Measurements from ENCODE around the gene ITGB2.

Gene ITGB2

GRCh38 chr21:44955141-44955797 is 34.6 kb upstream of the ITGB2 start:
- DNase-seq = no peak

- DNase-seq = no peak
Measured at GRCh38 chr21:44954281-44954771, 33.6 kb upstream of the ITGB2 start.

DNA sequence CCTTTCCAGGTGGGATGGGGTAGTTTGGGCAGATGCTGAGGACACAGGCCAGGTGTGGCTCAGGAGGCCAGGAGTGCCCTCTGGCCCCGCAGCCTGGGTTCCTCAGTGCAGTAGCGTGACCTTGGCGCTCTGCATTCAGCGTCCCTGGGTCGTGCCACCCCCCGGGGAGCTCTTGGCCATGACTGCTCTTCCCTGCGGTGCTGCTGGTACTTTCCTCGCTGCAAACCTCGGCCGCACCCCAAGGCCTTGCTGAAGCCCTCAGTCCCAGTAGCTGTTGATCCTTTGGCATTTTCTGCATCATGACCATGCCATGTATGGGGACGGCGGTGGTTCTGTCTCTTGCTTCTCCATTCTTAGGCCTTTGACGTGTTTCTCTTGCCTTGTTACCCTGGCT is 32.9 kb upstream of the ITGB2 start:
- no peak for DNase-seq

DNA sequence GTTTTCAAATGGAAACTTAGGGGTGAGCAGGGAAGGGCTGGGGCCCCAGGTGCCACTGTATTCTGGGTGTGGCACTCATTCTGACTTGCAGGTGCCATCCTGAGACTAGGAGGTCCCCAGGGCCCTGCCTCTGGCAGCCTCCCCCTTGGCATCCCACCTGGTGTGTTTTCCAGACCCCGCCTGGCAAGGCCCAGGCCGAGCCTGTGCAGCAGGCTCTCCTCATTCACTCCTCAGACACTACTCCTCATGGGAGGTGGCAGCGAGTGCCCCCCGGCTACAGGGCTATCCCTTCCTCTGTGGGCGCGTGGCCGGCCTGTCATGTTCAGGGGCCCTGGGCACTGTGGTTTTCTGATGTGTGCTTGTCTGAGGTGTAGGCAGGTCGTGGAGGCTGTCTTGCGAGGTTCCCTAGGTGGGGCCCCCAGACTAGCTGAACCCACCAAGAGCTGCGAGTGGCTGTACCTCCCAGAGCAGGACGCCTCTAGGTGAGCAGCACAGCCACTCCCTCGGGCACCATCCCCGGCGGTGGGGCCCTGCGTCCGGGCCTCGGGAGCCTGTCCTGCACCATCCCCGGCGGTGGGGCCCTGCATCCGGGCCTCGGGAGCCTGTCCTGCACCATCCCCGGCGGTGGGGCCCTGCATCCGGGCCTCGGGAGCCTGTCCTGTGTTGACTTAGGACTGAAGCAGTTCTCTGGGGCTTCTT is 32.4 kb upstream of the ITGB2 start:
- DNase-seq = no peak

GRCh38 chr21:44952116-44952928 is 31.6 kb upstream of the ITGB2 start:
- no peak for DNase-seq

GRCh38 chr21:44951186-44951915 is 30.7 kb upstream of the ITGB2 start:
- DNase-seq = no peak

DNA sequence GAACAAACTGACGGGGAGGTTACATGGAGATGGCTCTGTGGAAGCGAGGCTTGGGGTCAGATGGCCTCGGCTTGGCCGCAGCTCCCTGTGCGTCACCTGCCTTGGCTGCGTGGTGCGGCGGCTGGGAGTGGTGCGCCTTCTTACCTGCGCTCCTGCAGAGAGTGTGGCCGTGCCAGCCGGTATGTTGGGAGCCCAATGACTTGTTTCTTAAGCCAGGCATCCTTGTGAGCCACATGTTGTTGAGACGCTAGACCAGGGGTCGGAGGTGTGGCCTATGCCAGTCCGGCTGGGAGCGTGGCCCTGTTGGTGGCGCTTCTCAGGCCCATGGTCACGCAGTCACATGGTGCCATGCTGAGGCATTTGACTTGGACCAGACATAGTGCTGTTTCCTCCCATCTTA is 29.7 kb upstream of the ITGB2 start:
- DNase-seq = no peak

DNA sequence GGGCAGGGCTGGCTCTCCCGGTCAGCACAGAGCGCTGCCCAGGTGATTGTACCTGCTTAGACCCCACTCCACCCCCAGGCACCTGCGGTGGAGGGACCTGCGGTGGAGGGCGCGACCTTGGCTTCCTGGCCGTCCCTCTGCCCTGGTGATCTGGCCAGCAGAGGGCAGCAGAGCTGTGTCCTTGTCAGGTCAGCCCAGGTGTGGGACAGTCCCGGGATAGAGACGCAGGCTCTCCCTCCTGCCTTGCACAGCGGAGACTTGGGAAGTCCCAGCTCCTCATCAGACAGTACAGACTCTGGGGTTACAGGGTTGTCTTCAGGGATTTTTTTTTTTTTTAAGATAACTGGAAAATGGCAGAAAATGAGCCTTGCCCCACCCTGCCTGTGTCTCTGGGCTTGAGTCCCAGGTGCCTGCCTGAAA is 29.1 kb upstream of the ITGB2 start:
- peak; percentile 65 for DNase-seq

- DNase-seq = no peak
Measured at GRCh38 chr21:44949161-44949778, 28.6 kb upstream of the ITGB2 start.

GRCh38 chr21:44948426-44949120 is 27.9 kb upstream of the ITGB2 start:
- DNase-seq = no peak

- no peak for DNase-seq
Measured at GRCh38 chr21:44947930-44948331, 27.2 kb upstream of the ITGB2 start.

GRCh38 chr21:44947111-44947929 is 26.6 kb upstream of the ITGB2 start:
- DNase-seq = no peak

DNA sequence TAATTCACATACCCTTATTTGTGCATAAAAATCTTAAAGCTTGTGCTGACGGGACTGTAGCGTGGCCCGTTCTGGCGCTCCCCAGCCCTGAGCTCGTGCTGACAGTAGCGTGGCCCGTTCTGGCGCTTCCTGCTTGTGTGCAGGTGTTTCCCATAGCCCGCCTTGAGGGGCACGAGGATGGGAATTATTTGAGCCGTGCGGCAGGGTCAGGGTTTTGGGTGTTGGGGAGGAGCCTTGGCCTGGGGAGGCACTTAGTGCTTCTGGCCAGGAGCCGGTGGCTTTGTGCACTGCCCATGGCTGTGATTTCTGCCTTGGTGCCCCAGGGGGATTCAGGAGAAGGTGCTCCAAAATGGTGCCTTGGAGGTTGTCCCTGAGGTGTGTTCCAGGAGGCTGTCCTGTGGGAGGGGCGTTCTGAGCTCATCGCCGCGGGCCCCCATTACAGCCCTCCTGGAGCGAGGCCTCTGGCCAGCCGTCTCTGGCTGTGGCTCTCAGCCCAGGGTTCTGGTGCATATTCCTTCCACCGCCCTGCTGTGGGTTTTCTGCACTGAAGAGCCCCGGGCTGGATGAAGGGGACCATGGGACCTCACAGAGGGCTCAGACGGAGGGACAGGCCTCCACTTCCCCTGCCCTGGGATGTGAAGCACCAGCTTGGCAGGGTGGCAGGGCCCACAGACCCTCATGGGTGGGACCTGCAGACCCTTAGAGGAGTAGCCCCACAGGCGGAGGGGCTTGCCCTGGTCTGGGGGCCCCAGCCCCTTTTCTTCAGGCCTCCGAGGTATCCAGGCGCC is 25.7 kb upstream of the ITGB2 start:
- no peak for DNase-seq

GRCh38 chr21:44944596-44944995 is 23.9 kb upstream of the ITGB2 start:
- no peak for DNase-seq

DNA sequence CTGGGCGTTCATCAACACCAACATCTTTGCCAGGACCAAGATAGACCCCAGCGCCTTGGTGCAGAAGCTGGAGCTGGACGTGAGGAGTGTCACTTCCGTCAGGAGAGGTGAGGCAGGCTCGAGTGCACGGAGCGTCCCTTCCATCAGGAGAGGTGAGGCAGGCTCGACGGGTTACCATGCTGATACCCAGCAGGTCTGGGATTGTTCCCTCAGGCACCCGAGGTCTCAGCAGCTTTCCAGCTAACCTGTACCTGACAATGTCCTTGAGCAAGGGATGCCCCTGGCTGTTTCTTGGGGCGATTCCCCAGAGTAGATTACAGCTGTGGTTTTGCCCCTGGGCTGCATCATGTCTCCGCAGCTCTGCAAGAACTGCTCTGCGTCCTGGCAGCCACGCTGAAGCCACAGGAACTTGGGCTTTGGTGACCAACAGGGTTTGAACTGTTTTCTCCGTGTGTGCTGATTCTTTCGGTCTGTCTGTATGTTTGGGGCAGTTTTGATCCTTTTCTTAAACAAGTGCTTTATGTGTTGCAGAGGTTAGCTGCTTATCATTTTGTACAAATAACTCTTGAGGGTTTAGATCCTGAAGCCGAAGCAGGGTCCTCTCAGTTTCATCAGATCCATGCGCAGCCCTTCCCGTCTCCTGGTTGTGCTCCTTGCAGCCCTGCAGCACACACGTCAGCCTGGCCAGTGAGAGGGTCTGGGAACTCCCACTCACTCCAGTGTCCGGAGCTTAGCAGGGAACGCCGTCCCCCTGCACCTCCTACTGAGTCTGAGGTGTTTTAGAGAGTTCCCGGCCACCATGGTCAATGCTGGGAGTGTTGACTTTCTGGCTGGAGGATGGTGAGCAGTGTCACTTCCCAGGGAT is 23.2 kb upstream of the ITGB2 start:
- DNase-seq = no peak

DNA sequence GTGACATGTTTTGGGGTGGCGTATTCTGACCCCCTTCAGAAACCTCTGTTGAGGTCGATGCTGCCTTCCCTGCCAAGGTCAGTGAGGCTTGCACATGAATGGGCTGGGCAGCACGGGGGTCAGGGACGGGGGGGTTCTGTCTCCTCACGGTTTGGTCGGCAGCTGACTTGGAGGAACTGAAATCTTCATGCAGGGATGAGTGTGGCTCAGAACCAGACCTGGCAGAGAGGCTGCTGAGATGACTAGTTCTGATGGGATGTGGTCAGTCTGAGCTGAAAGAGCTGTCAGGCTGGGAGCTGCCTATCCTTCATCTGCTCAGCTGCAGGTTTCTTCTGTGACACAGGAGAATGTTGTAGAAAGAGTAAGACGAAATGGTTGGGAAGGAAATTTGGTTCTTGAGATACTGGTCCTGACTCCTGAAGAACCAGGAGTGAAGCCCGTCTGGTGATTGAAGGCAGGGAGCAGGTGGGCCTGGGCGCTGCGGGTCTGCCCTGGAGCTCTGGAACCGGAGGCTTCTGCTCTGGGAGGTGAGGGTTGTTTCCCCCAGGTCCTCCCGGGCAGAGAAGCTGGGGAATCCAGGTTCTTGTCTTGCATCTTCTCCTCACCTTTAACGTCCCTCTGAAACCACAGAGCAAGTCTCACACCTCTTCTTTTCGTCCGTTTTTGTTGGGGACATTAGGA is 22.4 kb upstream of the ITGB2 start:
- no peak for DNase-seq

DNA sequence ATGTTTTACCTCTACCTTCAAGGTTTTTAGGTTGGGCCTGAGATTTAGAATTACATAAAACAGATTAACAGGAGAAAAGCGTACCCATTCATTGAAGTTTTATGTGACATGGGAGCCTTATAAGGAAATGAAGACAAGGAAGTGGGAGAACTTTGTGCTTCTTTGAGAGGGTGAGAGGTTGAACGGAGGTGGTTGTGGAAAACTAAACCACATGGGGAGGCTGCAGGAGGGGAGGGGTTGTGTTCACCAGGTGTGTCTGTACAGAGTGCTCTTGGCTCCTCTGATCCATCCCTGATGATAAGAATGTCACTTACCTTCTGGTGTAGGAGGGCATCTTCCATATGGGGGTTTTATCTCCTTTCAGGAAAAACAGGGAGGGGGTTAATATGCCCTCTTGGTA is 21.9 kb upstream of the ITGB2 start:
- no peak for DNase-seq

DNA sequence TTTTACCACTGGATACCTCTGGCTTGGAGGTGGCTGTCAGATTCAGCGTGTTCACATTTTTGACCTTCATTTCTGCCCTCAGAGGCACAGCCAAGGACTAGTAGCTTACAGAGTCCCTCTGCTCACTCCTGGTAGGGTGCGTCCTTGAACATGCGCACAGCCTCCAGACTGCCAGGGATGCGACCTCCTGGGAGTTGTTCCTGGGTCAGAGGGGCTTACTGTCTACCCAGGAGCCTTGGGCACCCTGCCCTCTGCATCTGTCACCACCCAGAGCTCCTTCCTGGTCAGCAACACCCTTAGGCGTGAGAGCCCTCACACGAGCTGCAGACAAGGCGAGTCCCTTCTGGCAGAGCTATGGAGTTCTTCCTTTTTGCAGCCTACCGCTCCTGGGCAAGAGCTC is 20.9 kb upstream of the ITGB2 start:
- DNase-seq = no peak
